Neuronal stem cell (in vitro differentiated cells): ENCODE measurements around the gene RBM22.

Experiments used
- DNase-seq: peaks from one replicate; pipeline ENCODE4 v3.0.0-alpha.2; 2013; ENCODE audit warnings: low spot score
- H2AFZ ChIP-seq: one replicate; pipeline ENCODE4 v1.6.1; 2013; ENCODE audit warnings: mild to moderate bottlenecking, low read length, inconsistent platforms
- H2AK5ac ChIP-seq: 2 replicates; pipeline ENCODE4 v1.6.1; 2013; ENCODE audit warnings: low read depth, mild to moderate bottlenecking, inconsistent platforms, low read length, moderate library complexity, mixed read lengths
- H2BK120ac ChIP-seq: 2 replicates; pipeline ENCODE4 v1.6.1; 2013; ENCODE audit warnings: low read depth, mild to moderate bottlenecking, inconsistent platforms, low read length, moderate library complexity, mixed read lengths
- H2BK12ac ChIP-seq: one replicate; pipeline ENCODE4 v1.6.1; 2013; ENCODE audit warnings: low read length, inconsistent platforms
- H2BK15ac ChIP-seq: 2 replicates; pipeline ENCODE4 v1.6.1; 2013; ENCODE audit warnings: mild to moderate bottlenecking, low read length, inconsistent platforms, mixed read lengths
- H2BK5ac ChIP-seq: one replicate; pipeline ENCODE4 v1.6.1; 2013; ENCODE audit warnings: inconsistent platforms, mild to moderate bottlenecking, low read length, moderate library complexity
- H3K14ac ChIP-seq: one replicate; pipeline ENCODE4 v1.6.1; 2013; ENCODE audit warnings: low read length, inconsistent platforms
- H3K18ac ChIP-seq: 2 replicates; pipeline ENCODE4 v1.6.1; 2013; ENCODE audit warnings: low read length, inconsistent platforms
- H3K23ac ChIP-seq: 2 replicates; pipeline ENCODE4 v1.6.1; 2013; ENCODE audit warnings: low read depth, mild to moderate bottlenecking, mixed read lengths, low read length, inconsistent platforms; ENCODE audit not compliant: poor library complexity
- H3K27ac ChIP-seq: replicated peaks from 3 replicates; pipeline ENCODE4 v1.5.1; 2013; ENCODE audit warnings: low read length, inconsistent platforms
- H3K27me3 ChIP-seq, 3 experiments: 2 replicates each; pipeline ENCODE4 v1.6.1; 2013; ENCODE audit warnings: low read length in 3 of 3, mild to moderate bottlenecking in 2 of 3, inconsistent platforms in 1 of 3, low read depth in 1 of 3, mixed read lengths in 1 of 3, moderate library complexity in 1 of 3; ENCODE audit not compliant: control insufficient read depth in 3 of 3, insufficient read depth in 3 of 3
- H3K36me3 ChIP-seq, 2 donors: replicated peaks in 1 of 2; 2 replicates each; pipeline ENCODE4 v1.6.1; 2013; ENCODE audit warnings: low read length in 2 of 2; ENCODE audit not compliant: control insufficient read depth in 2 of 2, insufficient read depth in 2 of 2
- H3K4ac ChIP-seq: 2 replicates; pipeline ENCODE4 v1.6.1; 2013; ENCODE audit warnings: inconsistent platforms, mild to moderate bottlenecking, low read length, moderate library complexity
- H3K4me1 ChIP-seq, 2 donors: 1 replicate in 1 of 2; 2 replicates in 1 of 2; pipeline ENCODE4 v1.6.1; 2013; ENCODE audit warnings: low read length in 2 of 2, low read depth in 1 of 2; ENCODE audit not compliant: control insufficient read depth in 2 of 2, insufficient read depth in 1 of 2
- H3K4me2 ChIP-seq: one replicate; pipeline ENCODE4 v1.6.1; 2013; ENCODE audit warnings: mild to moderate bottlenecking, low read length, inconsistent platforms; ENCODE audit not compliant: insufficient read depth, poor library complexity, severe bottlenecking
- H3K4me3 ChIP-seq, 2 donors: 2 replicates each; pipeline ENCODE4 v1.5.1; 2013; ENCODE audit warnings: low read length in 2 of 2, mild to moderate bottlenecking in 2 of 2, inconsistent platforms in 1 of 2, moderate library complexity in 1 of 2
- H3K79me1 ChIP-seq: one replicate; pipeline ENCODE4 v1.6.1; 2013; ENCODE audit warnings: low read depth, mild to moderate bottlenecking, inconsistent platforms, low read length, moderate library complexity
- H3K9ac ChIP-seq: one replicate; pipeline ENCODE4 v1.6.1; 2013; ENCODE audit warnings: mild to moderate bottlenecking, low read depth, low read length, inconsistent platforms; ENCODE audit not compliant: poor library complexity
- H3K9me3 ChIP-seq, 2 donors: replicated peaks in 1 of 2; 2 replicates each; pipeline versions ENCODE3 to v1.6.1; 2013; ENCODE audit warnings: low read length in 2 of 2, mild to moderate bottlenecking in 2 of 2, inconsistent platforms in 1 of 2, low read depth in 1 of 2, mixed read lengths in 1 of 2, moderate library complexity in 1 of 2; ENCODE audit not compliant: control insufficient read depth in 2 of 2, insufficient read depth in 1 of 2
- H4K8ac ChIP-seq: one replicate; pipeline ENCODE4 v1.6.1; 2013; ENCODE audit warnings: low read depth, mild to moderate bottlenecking, inconsistent platforms, low read length, moderate library complexity
- H4K91ac ChIP-seq: one replicate; pipeline ENCODE4 v1.6.1; 2013; ENCODE audit warnings: low read length, low read depth, mild to moderate bottlenecking, inconsistent platforms; ENCODE audit not compliant: poor library complexity
- WGBS, 2 donors: extraction: QIAGEN DNeasy Blood & Tissue Kit; methylation state at CpG; one replicate each; pipeline ENCODE4 v1.1.7; 2013; ENCODE audit warnings: missing lambda C conversion rate in 2 of 2, mixed read lengths in 1 of 2; ENCODE audit not compliant: insufficient read length in 2 of 2, insufficient replicate concordance in 1 of 2; ENCODE audit errors: extremely low coverage in 2 of 2; 5-methylcytosine and 5-hydroxymethylcytosine counted together

The RBM22 gene

DNA sequence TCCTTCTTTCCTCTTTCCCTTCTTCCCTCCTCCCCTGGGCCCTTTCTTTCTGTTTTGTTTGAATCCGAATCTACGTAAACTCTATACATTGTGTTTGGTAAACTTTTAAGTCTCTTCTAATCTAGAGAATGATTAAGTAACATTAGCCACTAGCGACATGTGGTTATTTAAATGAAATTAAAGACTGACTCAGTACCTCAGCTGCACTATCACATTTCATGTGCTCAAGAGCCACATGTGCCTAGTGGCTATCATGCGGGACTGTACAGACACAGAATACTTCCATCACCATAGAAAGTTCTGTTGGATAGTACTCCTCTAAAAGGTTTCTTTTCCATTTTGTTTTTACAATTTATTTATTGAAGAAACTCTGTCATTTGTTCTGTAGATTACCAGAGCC, 29.0 kb upstream of the RBM22 start:
- no peak overlapping the region for H3K18ac ChIP-seq
- no peak overlapping the region for H2AK5ac ChIP-seq
- no peak overlapping the region for H3K27ac ChIP-seq

GRCh38 chr5:150723845-150724244, 23.0 kb upstream of the RBM22 start:
- Histone ChIP-seq H3K23ac (no peak overlapping the region), H3K14ac (no peak overlapping the region), H4K91ac (no peak overlapping the region), H3K4me2 (no peak overlapping the region), H3K79me1 (no peaks in the 10 kb centered on the region), H3K36me3 (peaks cover 8 to 95% of the 10 kb centered on the region in 2 donors), H4K8ac (no peak overlapping the region), H3K18ac (no peak overlapping the region), H3K9ac (no peak overlapping the region), H2BK5ac (no peak overlapping the region), H2AK5ac (no peak overlapping the region), H2BK12ac (no peak overlapping the region), H3K27me3 (no peaks in the 10 kb centered on the region), H3K27ac (no peak overlapping the region), H3K4ac (no peak overlapping the region), H3K4me1 (no peaks in the 10 kb centered on the region), H2AFZ (no peak overlapping the region), H2BK15ac (no peak overlapping the region), H3K4me3 (no peak overlapping the region), H3K9me3 (no peaks in the 10 kb centered on the region), H2BK120ac (no peak overlapping the region)
- no CpG with 5 or more reads among the region's 2 CpGs for WGBS, 2 donors
- DNase-seq, result no peak

More for the DNA sequence above, 29.0 kb upstream of the RBM22 start:
- Histone ChIP-seq H2BK5ac (no peak overlapping the region), H3K27me3 (no peaks in the 10 kb centered on the region), H2AFZ (no peak overlapping the region), H4K8ac (no peak overlapping the region), H3K79me1 (peaks cover 5% of the 10 kb centered on the region), H3K4ac (no peak overlapping the region), H3K14ac (no peak overlapping the region), H3K9ac (no peak overlapping the region), H3K4me1 (no peaks in the 10 kb centered on the region), H3K9me3 (no peaks in the 10 kb centered on the region), H2BK15ac (no peak overlapping the region), H3K4me2 (no peak overlapping the region), H4K91ac (no peak overlapping the region), H2BK12ac (no peak overlapping the region), H3K36me3 (peaks cover 13 to 94% of the 10 kb centered on the region in 2 donors), H3K23ac (no peak overlapping the region), H2BK120ac (no peak overlapping the region), H3K4me3 (no peak overlapping the region)
- no peak for DNase-seq
- no CpG with 5 or more reads among the region's 4 CpGs for WGBS, 2 donors

DNA sequence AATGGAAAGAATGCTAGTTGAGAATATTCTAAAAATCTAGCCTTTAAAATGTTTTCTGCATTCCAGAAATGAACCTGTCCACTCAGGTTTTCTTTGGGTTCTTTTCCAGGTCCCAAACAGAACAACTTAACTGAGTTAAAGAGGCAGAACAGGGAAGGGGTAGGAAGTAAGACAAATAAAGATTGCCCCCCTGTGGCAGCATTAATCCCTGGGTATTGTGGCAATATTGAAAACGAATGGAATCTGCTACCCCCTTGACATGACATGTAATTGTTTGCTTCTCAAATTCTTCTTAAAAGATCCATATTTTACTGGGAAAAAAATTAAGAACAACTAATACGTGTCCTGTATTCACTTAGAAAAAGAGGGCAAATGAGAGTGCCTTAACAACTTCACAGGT, 9.3 kb upstream of the RBM22 start:
- Histone ChIP-seq H3K23ac (no peak overlapping the region), H3K9me3 (no peaks in the 10 kb centered on the region), H3K14ac (no peak overlapping the region), H3K4ac (no peak overlapping the region), H3K36me3 (peaks cover 17 to 70% of the 10 kb centered on the region in 2 donors), H3K27ac (no peak overlapping the region), H4K8ac (no peak overlapping the region), H3K79me1 (no peaks in the 10 kb centered on the region), H2AFZ (no peak overlapping the region), H4K91ac (no peak overlapping the region), H2BK12ac (no peak overlapping the region), H3K4me1 (no peaks in the 10 kb centered on the region), H3K4me2 (no peak overlapping the region), H2BK15ac (no peak overlapping the region), H3K9ac (no peak overlapping the region), H3K18ac (no peak overlapping the region), H2BK120ac (no peak overlapping the region), H3K27me3 (no peaks in the 10 kb centered on the region), H2AK5ac (no peak overlapping the region), H3K4me3 (no peak overlapping the region), H2BK5ac (no peak overlapping the region)
- WGBS, 2 donors, result no CpG with 5 or more reads among the region's 2 CpGs
- DNase-seq, result no peak

DNA sequence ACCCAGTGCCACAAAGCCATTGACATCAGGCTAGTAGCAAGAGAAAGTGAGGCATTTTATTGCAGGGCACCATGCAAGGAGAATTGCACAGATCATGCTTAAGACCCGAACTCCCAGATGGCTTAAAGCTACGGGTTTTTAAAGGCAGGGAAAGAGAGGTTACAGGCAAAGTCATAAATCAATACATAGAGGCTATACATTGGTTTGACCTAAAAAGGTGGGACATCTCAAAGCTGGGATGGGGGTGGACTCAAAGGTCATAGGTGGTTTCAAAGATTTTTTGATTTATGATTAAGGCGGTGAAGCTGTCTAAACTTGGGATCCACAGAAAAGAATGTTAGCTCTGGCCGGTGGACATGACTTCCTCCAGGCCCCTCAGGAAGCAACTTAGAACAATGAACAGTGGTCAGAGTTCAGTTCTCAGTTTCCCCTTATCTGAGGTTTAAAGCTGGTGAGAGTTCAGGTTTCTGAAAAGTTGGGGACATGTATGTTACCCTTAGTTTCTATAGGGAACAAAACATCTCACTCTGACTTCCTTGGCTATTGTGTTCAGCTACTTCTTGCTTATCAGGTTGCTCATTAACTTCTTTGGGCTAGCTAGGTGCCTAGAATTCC, 6.0 kb upstream of the RBM22 start:
- no peak for DNase-seq
- H3K9me3 ChIP-seq, result no peaks in the 10 kb centered on the region
- no peaks in the 10 kb centered on the region for H3K79me1 ChIP-seq
- no peak overlapping the region for H3K18ac ChIP-seq
- no peak overlapping the region for H3K23ac ChIP-seq
- no peak overlapping the region for H4K8ac ChIP-seq
- no peak overlapping the region for H2AK5ac ChIP-seq
- no peak overlapping the region for H2AFZ ChIP-seq
- H4K91ac ChIP-seq, result no peak overlapping the region
- no peaks in the 10 kb centered on the region for H3K4me1 ChIP-seq
- H3K36me3 ChIP-seq, result peaks cover 11 to 40% of the 10 kb centered on the region in 2 donors
- H3K9ac ChIP-seq, result no peak overlapping the region
- H3K27ac ChIP-seq, result no peak overlapping the region
- no peaks in the 10 kb centered on the region for H3K27me3 ChIP-seq
- H2BK15ac ChIP-seq, result no peak overlapping the region
- no peak overlapping the region for H2BK5ac ChIP-seq
- no CpG with 5 or more reads among the region's 4 CpGs for WGBS, 2 donors
- H2BK120ac ChIP-seq, result no peak overlapping the region
- no peak overlapping the region for H2BK12ac ChIP-seq
- H3K4me3 ChIP-seq, result no peak overlapping the region
- H3K4ac ChIP-seq, result no peak overlapping the region
- no peak overlapping the region for H3K14ac ChIP-seq
- H3K4me2 ChIP-seq, result no peak overlapping the region
